ENCODE data around the gene RSAD2.

RSAD2 gene

GRCh38 chr2:6919901-6920742 lies 42.5 kb downstream of the RSAD2 start:
- no peak overlapping the region for H3K4me3 ChIP-seq (ENCODE audit: low read depth, low read length, poor library complexity, severe bottlenecking)
- H3K9me2 ChIP-seq (ENCODE audit: low read depth, low read length): no peaks in the 10 kb centered on the region
- no peak overlapping the region for H3K4me2 ChIP-seq (ENCODE audit: low read length)
- H3K9me3 ChIP-seq (ENCODE audit: low read length): no peaks in the 10 kb centered on the region
- no peak for TF ChIP-seq CTCF (IDR thresholded peaks at IDR 0.05; ENCODE audit: low read length)
- TF ChIP-seq EZH2 (IDR thresholded peaks at IDR 0.05; ENCODE audit: borderline replicate concordance, low read length): no peak
- H4K20me1 ChIP-seq (ENCODE audit: insufficient read depth, low read length): no peaks in the 10 kb centered on the region
- H3K36me3 ChIP-seq (ENCODE audit: insufficient read depth, low read length): no peaks in the 10 kb centered on the region
- H2AFZ ChIP-seq (ENCODE audit: low read length): no peak overlapping the region
- H3K79me2 ChIP-seq (ENCODE audit: insufficient read depth, low read length): no peaks in the 10 kb centered on the region
- no peaks in the 10 kb centered on the region for H3K27me3 ChIP-seq (ENCODE audit: insufficient read depth, low read length)
- H3F3A ChIP-seq (ENCODE audit: insufficient read depth, low read length): no peaks in the 10 kb centered on the region
- H3K9ac ChIP-seq (ENCODE audit: low read length): no peak overlapping the region
- H3K4me1 ChIP-seq (ENCODE audit: insufficient read depth, low read length, severe bottlenecking): no peaks in the 10 kb centered on the region
- H3K27ac ChIP-seq (ENCODE audit: low read depth, low read length, poor library complexity, severe bottlenecking): no peak overlapping the region

GRCh38 chr2:6920743-6921064 lies 43.1 kb downstream of the RSAD2 start:
- Histone ChIP-seq H3K4me3 (ENCODE audit: low read depth, low read length, poor library complexity, severe bottlenecking) (no peak overlapping the region), H4K20me1 (ENCODE audit: insufficient read depth, low read length) (no peaks in the 10 kb centered on the region), H2AFZ (ENCODE audit: low read length) (no peak overlapping the region), H3K9me2 (ENCODE audit: low read depth, low read length) (no peaks in the 10 kb centered on the region), H3F3A (ENCODE audit: insufficient read depth, low read length) (no peaks in the 10 kb centered on the region), H3K36me3 (ENCODE audit: insufficient read depth, low read length) (no peaks in the 10 kb centered on the region), H3K9me3 (ENCODE audit: low read length) (no peaks in the 10 kb centered on the region), H3K27ac (ENCODE audit: low read depth, low read length, poor library complexity, severe bottlenecking) (no peak overlapping the region), H3K9ac (ENCODE audit: low read length) (no peak overlapping the region), H3K27me3 (ENCODE audit: insufficient read depth, low read length) (no peaks in the 10 kb centered on the region), H3K4me2 (ENCODE audit: low read length) (no peak overlapping the region), H3K4me1 (ENCODE audit: insufficient read depth, low read length, severe bottlenecking) (no peaks in the 10 kb centered on the region), H3K79me2 (ENCODE audit: insufficient read depth, low read length) (no peaks in the 10 kb centered on the region)
- no peak for TF ChIP-seq EZH2 (IDR thresholded peaks at IDR 0.05; ENCODE audit: borderline replicate concordance, low read length)
- no peak for TF ChIP-seq CTCF (IDR thresholded peaks at IDR 0.05; ENCODE audit: low read length)

GRCh38 chr2:6921321-6921922 lies 43.8 kb downstream of the RSAD2 start:
- Histone ChIP-seq H3K36me3 (ENCODE audit: insufficient read depth, low read length) (no peaks in the 10 kb centered on the region), H3K9me2 (ENCODE audit: low read depth, low read length) (no peaks in the 10 kb centered on the region), H3K4me2 (ENCODE audit: low read length) (no peak overlapping the region), H4K20me1 (ENCODE audit: insufficient read depth, low read length) (no peaks in the 10 kb centered on the region), H3K79me2 (ENCODE audit: insufficient read depth, low read length) (no peaks in the 10 kb centered on the region), H3K9me3 (ENCODE audit: low read length) (no peaks in the 10 kb centered on the region), H3K9ac (ENCODE audit: low read length) (no peak overlapping the region), H3K27ac (ENCODE audit: low read depth, low read length, poor library complexity, severe bottlenecking) (no peak overlapping the region), H3K4me3 (ENCODE audit: low read depth, low read length, poor library complexity, severe bottlenecking) (no peak overlapping the region), H3K27me3 (ENCODE audit: insufficient read depth, low read length) (no peaks in the 10 kb centered on the region), H3F3A (ENCODE audit: insufficient read depth, low read length) (no peaks in the 10 kb centered on the region), H3K4me1 (ENCODE audit: insufficient read depth, low read length, severe bottlenecking) (no peaks in the 10 kb centered on the region), H2AFZ (ENCODE audit: low read length) (no peak overlapping the region)
- TF ChIP-seq CTCF (IDR thresholded peaks at IDR 0.05; ENCODE audit: low read length): no peak
- no peak for TF ChIP-seq EZH2 (IDR thresholded peaks at IDR 0.05; ENCODE audit: borderline replicate concordance, low read length)
